CD4-positive, alpha-beta T cell treated with Interleukin-17A for 1 hour (primary cell): Measurements from ENCODE around the gene VAT1.
"Not testable (repeated sequence)": the region's sequence is repeated elsewhere in the genome, so short reads cannot be mapped to it uniquely, and the experiment has no call there.

ENCODE experiments used
- DNase-seq: peaks from one replicate; pipeline ENCODE4 v3.0.0-alpha.2; 2020

VAT1 gene

GRCh38 chr17:43003542-43004172 is 18.5 kb downstream of the VAT1 start:
- DNase-seq = no peak

- DNase-seq = not testable (repeated sequence)
Observed at GRCh38 chr17:43000894-43001293, 21.3 kb downstream of the VAT1 start.

GRCh38 chr17:42999003-42999525 is 23.1 kb downstream of the VAT1 start:
- DNase-seq = no peak

GRCh38 chr17:42997984-42998938 is 23.9 kb downstream of the VAT1 start, which contains the start of gene RPL27:
TSS of gene RPL27 (plus strand) at chr17:42998419. CDS start at chr17:42998751, 332 bp downstream.
- DNase-seq = peak; percentile 99

GRCh38 chr17:42997390-42997983 is 24.7 kb downstream of the VAT1 start:
- no peak for DNase-seq

GRCh38 chr17:42993913-42994312 is 28.3 kb downstream of the VAT1 start:
- DNase-seq = not testable (repeated sequence)

- DNase-seq = no peak
Observed at GRCh38 chr17:42992872-42993271, 29.3 kb downstream of the VAT1 start.

- DNase-seq = no peak
Observed at GRCh38 chr17:42991471-42991870, 30.7 kb downstream of the VAT1 start.

- DNase-seq = no peak
Observed at GRCh38 chr17:42989726-42990652, 32.2 kb downstream of the VAT1 start.

- DNase-seq = no peak
Observed at GRCh38 chr17:42989141-42989540, 33.0 kb downstream of the VAT1 start.

- DNase-seq = no peak
Observed at GRCh38 chr17:42985225-42985624, 37.0 kb downstream of the VAT1 start.

- DNase-seq = no peak
Observed at GRCh38 chr17:42982266-42982665, 39.9 kb downstream of the VAT1 start.

GRCh38 chr17:42980766-42981397 is 41.3 kb downstream of the VAT1 start:
- peak; percentile 56 for DNase-seq

GRCh38 chr17:42980274-42980765 is 41.9 kb downstream of the VAT1 start, which contains the start of gene RUNDC1:
TSS of gene RUNDC1 (plus strand) at chr17:42980565. CDS start at chr17:42980577, 12 bp downstream.
- peak; percentile 91 for DNase-seq

- no peak for DNase-seq
Observed at GRCh38 chr17:42979511-42980273, 42.5 kb downstream of the VAT1 start, which contains the start of gene PTGES3L. TSS of gene PTGES3L (minus strand) at chr17:42980080. CDS start at chr17:42980053, 27 bp downstream.

GRCh38 chr17:42975701-42976100 is 46.5 kb downstream of the VAT1 start:
- DNase-seq = not testable (repeated sequence)

GRCh38 chr17:42975265-42975664 is 46.9 kb downstream of the VAT1 start:
- no peak for DNase-seq

- DNase-seq = not testable (repeated sequence)
Observed at GRCh38 chr17:42973323-42973722, 48.9 kb downstream of the VAT1 start.

- no peak for DNase-seq
Observed at GRCh38 chr17:42971589-42971988, 50.6 kb downstream of the VAT1 start.

- no peak for DNase-seq
Observed at GRCh38 chr17:42969001-42969581, 53.1 kb downstream of the VAT1 start.
